ENCODE results near the gene TBC1D20. TPM values are rescaled to one million over a fixed set of nuclear protein-coding genes. Genes with fewer than 3 reads are reported as not detected.

Gene TBC1D20
- total RNA-seq, 1 experiment from 2014 or later: 32.5 TPM

DNA sequence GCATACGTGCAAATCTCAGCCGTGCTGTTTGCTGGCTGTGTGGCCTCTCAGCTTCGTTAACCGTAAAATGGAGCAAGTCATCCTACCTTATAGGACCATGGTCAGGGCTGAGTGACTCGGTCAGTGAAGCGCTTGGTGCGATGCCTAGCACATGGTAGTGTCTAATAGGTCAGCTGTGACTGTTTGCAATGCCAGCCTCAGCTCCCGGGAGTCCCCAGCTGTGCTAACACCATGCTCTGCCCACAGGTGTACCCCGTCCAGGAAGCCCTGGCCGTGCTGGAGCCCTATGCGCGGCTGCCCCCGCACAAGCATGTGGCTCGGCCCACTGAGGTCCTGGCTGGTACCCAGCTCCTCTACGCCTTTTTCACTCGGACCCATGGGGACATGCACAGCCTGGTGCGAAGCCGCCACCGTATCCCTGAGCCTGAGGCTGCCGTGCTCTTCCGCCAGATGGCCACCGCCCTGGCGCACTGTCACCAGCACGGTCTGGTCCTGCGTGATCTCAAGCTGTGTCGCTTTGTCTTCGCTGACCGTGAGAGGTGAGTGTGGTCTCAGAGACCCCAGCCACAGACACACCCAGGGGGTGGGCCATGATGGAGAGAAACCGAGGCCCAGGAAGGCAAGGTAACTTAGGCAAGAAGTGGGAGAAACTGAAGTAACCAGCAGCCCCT is 71.2 kb downstream of the TBC1D20 start:
- Mint-ChIP-seq H3K36me3 (ENCODE audit: insufficient read depth, unreplicated experiment) (peaks cover 94% of the 10 kb centered on the region), H3K4me1 (ENCODE audit: insufficient read depth, unreplicated experiment) (peaks cover 7% of the 10 kb centered on the region), H3K9me3 (ENCODE audit: unreplicated experiment) (no peaks in the 10 kb centered on the region), H3K27ac (ENCODE audit: low read depth, unreplicated experiment) (no peak overlapping the region), H3K4me3 (ENCODE audit: unreplicated experiment) (no peak overlapping the region), H3K27me3 (ENCODE audit: insufficient read depth, unreplicated experiment) (no peaks in the 10 kb centered on the region)
- intact Hi-C loops (cut with micrococcal nuclease): no loop called here
- ChIA-PET POLR2A (interaction anchor here (2.0 to 24.6 kb wide), 4 partner anchors 7 to 25 kb away, joined by 13 to 671 read pairs (median 106); partner anchors contain the start of gene TRIB3), CTCF (interaction anchor here (0.6 to 0.9 kb wide), 3 partner anchors 11 to 44 kb away, joined by 3 read pairs; partner anchors contain the start of gene TRIB3)
- no TSS peak for BruUV-seq (replicated peaks)
- TF ChIP-seq, protein P1, sequence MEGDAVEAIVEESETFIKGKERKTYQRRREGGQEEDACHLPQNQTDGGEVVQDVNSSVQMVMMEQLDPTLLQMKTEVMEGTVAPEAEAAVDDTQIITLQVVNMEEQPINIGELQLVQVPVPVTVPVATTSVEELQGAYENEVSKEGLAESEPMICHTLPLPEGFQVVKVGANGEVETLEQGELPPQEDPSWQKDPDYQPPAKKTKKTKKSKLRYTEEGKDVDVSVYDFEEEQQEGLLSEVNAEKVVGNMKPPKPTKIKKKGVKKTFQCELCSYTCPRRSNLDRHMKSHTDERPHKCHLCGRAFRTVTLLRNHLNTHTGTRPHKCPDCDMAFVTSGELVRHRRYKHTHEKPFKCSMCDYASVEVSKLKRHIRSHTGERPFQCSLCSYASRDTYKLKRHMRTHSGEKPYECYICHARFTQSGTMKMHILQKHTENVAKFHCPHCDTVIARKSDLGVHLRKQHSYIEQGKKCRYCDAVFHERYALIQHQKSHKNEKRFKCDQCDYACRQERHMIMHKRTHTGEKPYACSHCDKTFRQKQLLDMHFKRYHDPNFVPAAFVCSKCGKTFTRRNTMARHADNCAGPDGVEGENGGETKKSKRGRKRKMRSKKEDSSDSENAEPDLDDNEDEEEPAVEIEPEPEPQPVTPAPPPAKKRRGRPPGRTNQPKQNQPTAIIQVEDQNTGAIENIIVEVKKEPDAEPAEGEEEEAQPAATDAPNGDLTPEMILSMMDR (IDR thresholded peaks at IDR 0.05; ENCODE audit: unreplicated experiment): no peak
- DNase-seq (ENCODE audit: unreplicated experiment): no peak

DNA sequence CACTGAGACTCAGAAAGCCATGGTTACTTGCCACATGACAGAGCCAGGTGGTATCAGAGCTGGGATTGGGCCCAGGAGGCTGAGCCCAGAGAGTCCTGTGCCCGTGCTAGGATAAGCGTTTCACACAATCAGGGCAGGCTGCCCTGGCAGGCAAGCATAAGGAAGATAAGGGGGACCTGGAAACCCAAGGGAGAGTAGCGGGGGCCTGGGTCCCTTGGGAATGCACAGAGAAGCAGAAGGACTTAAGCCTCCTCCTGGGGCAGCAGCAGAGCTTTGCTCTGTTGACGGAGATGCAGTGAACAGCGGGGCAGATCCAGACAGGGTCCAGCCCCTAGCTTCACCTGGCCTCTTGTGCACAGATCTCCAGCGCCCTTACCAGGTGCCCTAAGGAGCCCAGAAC is 73.1 kb downstream of the TBC1D20 start:
- no TSS peak for BruUV-seq (replicated peaks)
- H3K27ac Mint-ChIP-seq (ENCODE audit: low read depth, unreplicated experiment): no peak overlapping the region

DNA sequence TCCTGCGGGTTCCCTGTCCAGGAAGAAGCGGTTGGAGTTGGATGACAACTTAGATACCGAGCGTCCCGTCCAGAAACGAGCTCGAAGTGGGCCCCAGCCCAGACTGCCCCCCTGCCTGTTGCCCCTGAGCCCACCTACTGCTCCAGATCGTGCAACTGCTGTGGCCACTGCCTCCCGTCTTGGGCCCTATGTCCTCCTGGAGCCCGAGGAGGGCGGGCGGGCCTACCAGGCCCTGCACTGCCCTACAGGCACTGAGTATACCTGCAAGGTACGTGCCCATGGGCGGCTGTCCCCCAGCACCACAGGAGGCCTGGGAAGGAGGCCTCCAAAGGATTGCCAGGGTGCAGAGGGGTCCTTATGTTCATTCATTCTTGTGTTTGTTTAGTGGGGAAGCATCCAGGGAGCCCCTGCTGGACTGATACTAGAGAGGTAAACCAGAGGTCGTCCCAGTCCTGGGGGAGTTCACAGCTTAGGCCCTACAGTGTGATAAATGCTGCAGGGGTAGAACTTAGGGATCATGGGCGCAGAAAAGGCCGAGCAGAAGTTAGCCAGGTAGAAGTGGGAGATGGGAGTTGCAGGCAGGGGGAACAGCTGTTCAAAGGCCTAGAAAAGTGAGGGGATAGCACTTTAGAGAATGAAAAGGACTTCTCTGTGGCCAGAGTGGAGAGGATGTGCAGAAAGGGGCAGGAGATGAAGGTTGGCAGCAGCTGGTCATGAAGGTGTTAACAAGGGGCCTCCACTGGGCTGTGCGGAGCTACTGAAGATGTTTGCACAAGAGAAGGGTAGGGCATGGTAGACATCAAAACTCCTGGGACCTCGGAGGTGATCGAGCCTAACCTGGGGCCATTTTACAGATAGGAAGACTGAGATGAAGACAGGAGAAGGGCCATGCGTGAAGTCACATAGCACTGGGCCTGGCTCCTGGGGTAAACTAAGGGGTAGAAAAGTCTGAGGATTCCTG is 74.0 kb downstream of the TBC1D20 start:
- intact Hi-C loops (cut with micrococcal nuclease): no loop called here
- BruUV-seq (replicated peaks): no TSS peak
- peak overlapping the region; percentile 65 for H3K27ac Mint-ChIP-seq (ENCODE audit: low read depth, unreplicated experiment)
- DNase-seq (ENCODE audit: unreplicated experiment): no peak
- ChIA-PET POLR2A (interaction anchor here (1.5 to 24.6 kb wide), 3 partner anchors 9 to 22 kb away, joined by 6 to 671 read pairs (median 198); no protein-coding TSS in a partner anchor), CTCF (interaction anchor here (0.6 to 3.6 kb wide), 2 partner anchors 18 to 26 kb away, joined by 3 to 16 read pairs; no protein-coding TSS in a partner anchor)
- H3K4me1 Mint-ChIP-seq (ENCODE audit: insufficient read depth, unreplicated experiment): peaks cover 22% of the 10 kb centered on the region
- H3K27me3 Mint-ChIP-seq (ENCODE audit: insufficient read depth, unreplicated experiment): no peaks in the 10 kb centered on the region
- H3K36me3 Mint-ChIP-seq (ENCODE audit: insufficient read depth, unreplicated experiment): peaks cover 86% of the 10 kb centered on the region
- H3K4me3 Mint-ChIP-seq (ENCODE audit: unreplicated experiment): no peak overlapping the region
- TF ChIP-seq, protein P1 (IDR thresholded peaks at IDR 0.05; ENCODE audit: unreplicated experiment): no peak
- no peaks in the 10 kb centered on the region for H3K9me3 Mint-ChIP-seq (ENCODE audit: unreplicated experiment)

More for the DNA sequence above, 73.1 kb downstream of the TBC1D20 start:
- Mint-ChIP-seq H3K36me3 (ENCODE audit: insufficient read depth, unreplicated experiment) (peaks cover 87% of the 10 kb centered on the region), H3K27me3 (ENCODE audit: insufficient read depth, unreplicated experiment) (no peaks in the 10 kb centered on the region), H3K4me3 (ENCODE audit: unreplicated experiment) (no peak overlapping the region), H3K9me3 (ENCODE audit: unreplicated experiment) (no peaks in the 10 kb centered on the region), H3K4me1 (ENCODE audit: insufficient read depth, unreplicated experiment) (peaks cover 13% of the 10 kb centered on the region)
- POLR2A ChIA-PET: interaction anchor here (1.6 to 24.6 kb wide), 3 partner anchors 8 to 23 kb away, joined by 7 to 671 read pairs (median 13); partner anchors contain the start of gene TRIB3
- DNase-seq (ENCODE audit: unreplicated experiment): no peak
- intact Hi-C loops (cut with micrococcal nuclease): no loop called here
- CTCF ChIA-PET: interaction anchor here (0.7 kb wide), 1 partner anchor 351 kb away, joined by 3 read pairs; no protein-coding TSS in a partner anchor
- TF ChIP-seq, protein P1 (IDR thresholded peaks at IDR 0.05; ENCODE audit: unreplicated experiment): no peak
